K562 (cell line): ENCODE data around the gene HOXA7. TPM values are rescaled to one million over a fixed set of nuclear protein-coding genes. Genes with fewer than 3 reads are reported as not detected.

Experiments
- ATF6 ChIP-seq: sonication (generic); formaldehyde crosslinking; IDR thresholded peaks from 2 replicates; pipeline ENCODE4 v1.4.0; 2020; ENCODE audit warnings: mild to moderate bottlenecking, missing genetic modification reagents
- DDX20 ChIP-seq: fragments of 450-650 bp; IDR thresholded peaks from 2 replicates; pipeline ENCODE4 v1.6.1; 2016; ENCODE audit warnings: missing genetic modification characterization, low read depth, mild to moderate bottlenecking, missing compliant biosample characterization, moderate library complexity
- ETV6 ChIP-seq, 3 experiments: fragments of 150-350 bp in 1 of 3; sonication (generic) in 1 of 3; formaldehyde crosslinking in 1 of 3; IDR thresholded peaks; 2 replicates each; pipeline versions ENCODE4 v1.6.1 to v1.8.0; 2014 to 2022; ENCODE audit warnings: borderline replicate concordance in 2 of 3, low read depth in 2 of 3, antibody characterized with exemption in 1 of 3, low read length in 1 of 3, mild to moderate bottlenecking in 1 of 3, missing genetic modification reagents in 1 of 3
- FOXO4 ChIP-seq: fragments of 450-650 bp; formaldehyde crosslinking; IDR thresholded peaks from 2 replicates; pipeline ENCODE4 v1.4.0; 2020; ENCODE audit warnings: mild to moderate bottlenecking, moderate library complexity
- HDAC1 ChIP-seq, 2 experiments: fragments of 450-650 bp; IDR thresholded peaks; 2 replicates each; pipeline ENCODE4 v1.6.1; 2016 to 2017; ENCODE audit warnings: inconsistent platforms in 1 of 2, mild to moderate bottlenecking in 1 of 2, moderate library complexity in 1 of 2
- KDM5B ChIP-seq: fragments of 200-600 bp; sonication (generic); IDR thresholded peaks from 2 replicates; pipeline ENCODE4 v1.6.1; 2012; ENCODE audit warnings: low read depth, mild to moderate bottlenecking, moderate library complexity, low read length, control low read depth, inconsistent platforms; ENCODE audit not compliant: insufficient replicate concordance
- KLF13 ChIP-seq: fragments of 450-650 bp; IDR thresholded peaks from 2 replicates; pipeline ENCODE4 v1.6.1; 2016; ENCODE audit warnings: missing genetic modification characterization, low read depth, mild to moderate bottlenecking, missing compliant biosample characterization, moderate library complexity, borderline replicate concordance
- MXD1 ChIP-seq: fragments of 250-450 bp; sonication (Bioruptor Pico); IDR thresholded peaks from 2 replicates; pipeline ENCODE4 v1.8.0; 2021; ENCODE audit warnings: borderline replicate concordance, mild to moderate bottlenecking, moderate library complexity; ENCODE audit not compliant: poor library complexity, severe bottlenecking
- NKRF ChIP-seq: fragments of 450-650 bp; IDR thresholded peaks from 2 replicates; pipeline ENCODE4 v1.6.1; 2016; ENCODE audit warnings: borderline replicate concordance
- RFX5 ChIP-seq: IDR thresholded peaks from 2 replicates; pipeline ENCODE4 v1.6.1; 2011; ENCODE audit warnings: low read depth, mild to moderate bottlenecking, improper control_type of control experiment, low read length
- THAP12 ChIP-seq: fragments of 250-450 bp; sonication (Bioruptor Pico); IDR thresholded peaks from 2 replicates; pipeline ENCODE4 v1.9.0; 2021; ENCODE audit warnings: mild to moderate bottlenecking, inconsistent platforms
- ZNF143 ChIP-seq: sonication (generic); formaldehyde crosslinking; IDR thresholded peaks from 2 replicates; pipeline ENCODE4 v1.9.0; 2022; ENCODE audit warnings: mild to moderate bottlenecking, missing genetic modification reagents
- polyA plus RNA-seq, 8 experiments: library from polyadenylated mRNA; depleted of rRNA in 4 of 8; stranded (reverse) in 5 of 8; unstranded in 3 of 8; fragments of >200 nt; fragmentation: Nextera tagmentation in 2 of 8; fragmentation: Illumina TruSeq in 1 of 8; extraction: Ambion mirVana in 2 of 8; extraction: Trizol in 1 of 8; gene quantifications; 2 replicates each; pipeline versions ENCODE4 v1.2.1 to v1.2.3, GENCODE V29; 2011 to 2014; ENCODE audit warnings: inconsistent platforms in 1 of 8, missing spikeins in 1 of 8
- total RNA-seq, 7 experiments: library from RNA; depleted of rRNA in 6 of 7; stranded (reverse); fragments of >200 nt in 6 of 7; fragmentation: Illumina TruSeq in 2 of 7; extraction: Trizol in 2 of 7; gene quantifications; 2 replicates each; pipeline versions ENCODE4 v1.2.1 to v1.2.3, GENCODE V29; 2011 to 2021; ENCODE audit warnings: low replicate concordance in 1 of 7

The HOXA7 gene
- total and polyA plus RNA-seq, 9 of the 15 experiments (the other 6 are each of a cell fraction or from before 2014, with no cell fraction given), result not detected

GRCh38 chr7:27171637-27172314, 15.3 kb upstream of the HOXA7 start (continued):
- TF ChIP-seq ZNF143 (no peak), HDAC1 (IDR thresholded peaks at IDR 0.05) (no peak), ETV6 (IDR thresholded peaks at IDR 0.05; ENCODE audit: borderline replicate concordance in 1 of 2, low read depth in 2 of 2, low read length in 1 of 2) (no peak), ETV6 (CRISPR knock-in tag; IDR thresholded peaks at IDR 0.05; ENCODE audit: borderline replicate concordance) (no peak), FOXO4 (CRISPR knock-in tag) (no peak), NKRF (no peak), KDM5B (no peak), MXD1 (no peak), ATF6 (CRISPR knock-in tag) (no peak), DDX20 (tag) (no peak), KLF13 (tag) (no peak), THAP12 (CRISPR knock-in tag) (no peak), RFX5 (no peak)
